Endothelial cell of umbilical vein (primary cell): ENCODE measurements around the gene RNF175. TPM values are rescaled to one million over a fixed set of nuclear protein-coding genes. Genes with fewer than 3 reads are reported as not detected.

Source experiments
- BruUV-seq: library from RNA; stranded (reverse); fragments of 400-500 nt; replicated peaks from 2 replicates; lab custom pipeline; 2021; lab: Mats Ljungman, UMichigan
- CTCF ChIA-PET: fragments of 300-600, 350-600 bp; sonication (Branson Sonifier 250); formaldehyde crosslinking; loops from one replicate; lab custom pipeline; 2021; ENCODE audit warnings: antibody characterized with exemption, inconsistent platforms; lab: Charles Lee
- POLR2A ChIA-PET: fragments of 300-600, 350-600 bp; sonication (Branson Sonifier 250); formaldehyde crosslinking; loops from one replicate; lab custom pipeline; 2021; ENCODE audit warnings: antibody characterized with exemption, inconsistent platforms; lab: Charles Lee
- DNase-seq: peaks from one replicate; pipeline ENCODE4 v3.0.0-alpha.2; 2011; ENCODE audit warnings: low read depth, low spot score
- FAIRE-seq: peaks from 2 replicates; lab custom pipeline; 2011; peaks lifted over from hg19 to GRCh38; lab: Jason Lieb, UNC
- H2AFZ ChIP-seq: 2 replicates; pipeline ENCODE4 v1.6.0; 2012; ENCODE audit warnings: low read depth, low read length, control low read depth, inconsistent platforms
- H3K27ac ChIP-seq: 2 replicates; pipeline ENCODE4 v1.5.1; 2011; ENCODE audit warnings: low read depth, mild to moderate bottlenecking, control low read depth, low read length, moderate library complexity; ENCODE audit not compliant: insufficient read depth
- H3K27me3 ChIP-seq, 2 experiments: 2 replicates each; pipeline versions ENCODE4 v1.6.0 to v1.6.1; 2011; ENCODE audit warnings: low read length in 2 of 2, mixed read lengths in 1 of 2; ENCODE audit not compliant: control insufficient read depth in 2 of 2, insufficient read depth in 2 of 2
- H3K36me3 ChIP-seq, 2 experiments: 2 replicates in 1 of 2; 3 replicates in 1 of 2; pipeline ENCODE4 v1.5.1; 2011; ENCODE audit warnings: low read length in 2 of 2, mild to moderate bottlenecking in 1 of 2, moderate library complexity in 1 of 2; ENCODE audit not compliant: control insufficient read depth in 2 of 2, insufficient read depth in 2 of 2; ENCODE audit errors: extremely low read depth in 1 of 2
- H3K4me1 ChIP-seq: 3 replicates; pipeline ENCODE4 v1.5.1; 2011; ENCODE audit warnings: mild to moderate bottlenecking, low read length; ENCODE audit not compliant: control insufficient read depth, insufficient read depth; ENCODE audit errors: extremely low read depth
- H3K4me2 ChIP-seq: 2 replicates; pipeline ENCODE4 v1.6.1; 2011; ENCODE audit warnings: low read length, control low read depth, mixed read lengths; ENCODE audit not compliant: insufficient read depth
- H3K4me3 ChIP-seq, 3 experiments: fragments of 200-600 bp in 1 of 3; sonication (generic), shearing (Covaris generic) in 1 of 3; replicated peaks in 1 of 3; 2 replicates each; pipeline ENCODE4 v1.5.1; 2011 to 2016; ENCODE audit warnings: control low read depth in 3 of 3, low read length in 3 of 3, mild to moderate bottlenecking in 2 of 3, inconsistent platforms in 1 of 3, low read depth in 1 of 3, moderate library complexity in 1 of 3; ENCODE audit not compliant: insufficient read depth in 1 of 3
- H3K79me2 ChIP-seq: 2 replicates; pipeline ENCODE4 v1.6.0; 2012; ENCODE audit warnings: low read length, inconsistent platforms; ENCODE audit not compliant: control insufficient read depth, insufficient read depth
- H3K9ac ChIP-seq: replicated peaks from 2 replicates; pipeline ENCODE3; 2011; ENCODE audit warnings: low read length, control low read depth; ENCODE audit not compliant: insufficient read depth; ENCODE audit errors: extremely low read depth
- H3K9me1 ChIP-seq: replicated peaks from 3 replicates; pipeline ENCODE4 v1.6.0; 2011; ENCODE audit warnings: mild to moderate bottlenecking, low read length; ENCODE audit not compliant: control insufficient read depth, insufficient read depth; ENCODE audit errors: extremely low read depth
- H3K9me3 ChIP-seq: replicated peaks from 2 replicates; pipeline ENCODE4 v1.5.1; 2012; ENCODE audit warnings: low read length, inconsistent platforms; ENCODE audit not compliant: control insufficient read depth, insufficient read depth
- H4K20me1 ChIP-seq: replicated peaks from 2 replicates; pipeline ENCODE3; 2011; ENCODE audit warnings: mild to moderate bottlenecking, low read length; ENCODE audit not compliant: control insufficient read depth, insufficient read depth; ENCODE audit errors: extremely low read depth
- EZH2 ChIP-seq: IDR thresholded peaks from 2 replicates; pipeline ENCODE4 v1.6.1; 2012; ENCODE audit warnings: borderline replicate concordance, low read depth, mild to moderate bottlenecking, moderate library complexity, low read length, inconsistent platforms; ENCODE audit not compliant: severe bottlenecking
- FOS ChIP-seq: IDR thresholded peaks from 2 replicates; pipeline ENCODE4 v1.6.1; 2011; ENCODE audit warnings: mild to moderate bottlenecking, low read length, moderate library complexity, borderline replicate concordance; ENCODE audit not compliant: insufficient read depth
- GATA2 ChIP-seq: IDR thresholded peaks from 2 replicates; pipeline ENCODE4 v1.7.0; 2011; ENCODE audit warnings: low read depth, mild to moderate bottlenecking, moderate library complexity, mixed read lengths, low read length; ENCODE audit not compliant: insufficient read length, insufficient read depth
- JUN ChIP-seq: IDR thresholded peaks from 2 replicates; pipeline ENCODE4 v1.6.1; 2011; ENCODE audit warnings: borderline replicate concordance, low read depth; ENCODE audit not compliant: insufficient read length, insufficient read depth
- MYC ChIP-seq: IDR thresholded peaks from one replicate; pipeline ENCODE4 v1.6.1; 2011; ENCODE audit warnings: mild to moderate bottlenecking, low read depth, low read length
- POLR2A ChIP-seq: IDR thresholded peaks from 2 replicates; pipeline ENCODE4 v1.6.1; 2012; ENCODE audit warnings: low read depth, mild to moderate bottlenecking, control low read depth, low read length
- POLR2AphosphoS5 ChIP-seq: IDR thresholded peaks from 2 replicates; pipeline ENCODE4 v1.6.1; 2012; ENCODE audit warnings: low read depth, mild to moderate bottlenecking, control low read depth, low read length, moderate library complexity; ENCODE audit not compliant: insufficient read depth
- dilution Hi-C: fragments of 300-500 bp; cut with MboI; formaldehyde crosslinking; loops from one replicate; pipeline ENCODE4 v1.15.0; 2019; ENCODE audit warnings: low sequenced_read_pairs; ENCODE audit not compliant: extremely low pct_ligation_motif_present
- intact Hi-C: fragments of 100-400 bp; cut with micrococcal nuclease; formaldehyde crosslinking; loops from one replicate; pipeline ENCODE4 v1.10.0; 2022
- polyA plus RNA-seq, 4 experiments: library from polyadenylated mRNA; depleted of rRNA in 3 of 4; stranded (reverse) in 3 of 4; unstranded in 1 of 4; fragments of >200 nt; gene quantifications; 2 replicates each; pipeline versions ENCODE4 v1.2.1 to v1.2.3, GENCODE V29; 2011 to 2012; ENCODE audit warnings: missing spikeins in 1 of 4
- total RNA-seq: library from RNA; stranded (reverse); gene quantifications from 2 replicates; pipeline ENCODE4 v1.2.3, GENCODE V29; 2021
- TF ChIP-seq, protein P1 (sequence below): IDR thresholded peaks from 2 replicates; pipeline ENCODE4 v1.6.1; 2011; ENCODE audit not compliant: insufficient read depth, insufficient read length
- TF ChIP-seq, protein P2 (sequence below), 2 donors: IDR thresholded peaks; 1 replicate in 1 of 2; 2 replicates in 1 of 2; pipeline ENCODE4 v1.5.1; 2011; ENCODE audit warnings: low read length in 2 of 2, mild to moderate bottlenecking in 2 of 2, moderate library complexity in 2 of 2, control low read depth in 1 of 2, inconsistent platforms in 1 of 2, low read depth in 1 of 2; ENCODE audit not compliant: insufficient read depth in 1 of 2; ENCODE audit errors: extremely low read depth in 1 of 2

RNF175 gene
- total and polyA plus RNA-seq, 2 donors (not counting 3 experiments of a cell fraction or from before 2014, with no cell fraction given), result not detected

DNA sequence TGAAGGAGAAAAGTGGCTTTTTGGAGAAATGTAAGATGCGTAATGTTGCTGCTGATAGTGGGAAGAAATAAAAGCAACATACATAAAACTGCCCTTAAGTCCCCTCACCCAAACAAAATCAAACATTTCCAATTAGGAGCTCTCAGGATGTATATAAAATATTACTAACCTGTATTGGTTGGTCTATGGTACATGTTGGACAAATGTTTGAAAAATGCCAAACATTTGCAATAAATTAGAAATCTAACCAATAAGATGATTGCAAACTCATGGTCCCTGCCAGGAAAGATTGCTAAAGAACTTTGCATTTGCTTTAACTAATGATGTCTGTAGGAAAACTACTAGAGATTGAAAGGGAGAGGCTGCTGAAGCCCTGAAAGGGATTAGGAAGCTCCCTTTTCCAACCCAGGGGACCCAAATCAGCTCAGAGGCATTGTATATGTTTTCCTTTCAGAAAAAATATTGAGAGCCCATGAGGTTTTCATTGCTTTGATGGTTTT lies 27.3 kb upstream of the RNF175 start:
- Histone ChIP-seq H3K79me2 (no peaks in the 10 kb centered on the region), H3K4me3 (no peak overlapping the region), H3K27me3 (peaks cover 57 to 68% of the 10 kb centered on the region in 2 experiments), H3K36me3 (no peaks in the 10 kb centered on the region), H3K27ac (no peak overlapping the region), H2AFZ (no peak overlapping the region), H4K20me1 (no peaks in the 10 kb centered on the region), H3K9me1 (no peaks in the 10 kb centered on the region), H3K9me3 (no peaks in the 10 kb centered on the region), H3K4me2 (no peak overlapping the region), H3K9ac (no peak overlapping the region), H3K4me1 (peaks cover 7% of the 10 kb centered on the region)
- dilution Hi-C loops, result no loop called here
- DNase-seq (no peak), FAIRE-seq (no peak)
- POLR2A ChIA-PET, result interaction anchor here (0.8 kb wide), 1 partner anchor 102 kb away, joined by 3 read pairs; no protein-coding TSS in a partner anchor
- no TSS peak for BruUV-seq
- intact Hi-C loops, result loop anchor here (5.0 kb wide), 1 partner anchor 830 kb away; no protein-coding TSS in a partner anchor
- CTCF ChIA-PET, result interaction anchor here (0.6 to 3.2 kb wide), 4 partner anchors 9 to 722 kb away, joined by 3 to 77 read pairs (median 12); no protein-coding TSS in a partner anchor
- TF ChIP-seq, protein P1, sequence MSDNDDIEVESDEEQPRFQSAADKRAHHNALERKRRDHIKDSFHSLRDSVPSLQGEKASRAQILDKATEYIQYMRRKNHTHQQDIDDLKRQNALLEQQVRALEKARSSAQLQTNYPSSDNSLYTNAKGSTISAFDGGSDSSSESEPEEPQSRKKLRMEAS, result no peak
- TF ChIP-seq POLR2A (no peak), EZH2 (no peak), POLR2AphosphoS5 (no peak), FOS (no peak), GATA2 (no peak), JUN (no peak), MYC (no peak)
- TF ChIP-seq, protein P2, sequence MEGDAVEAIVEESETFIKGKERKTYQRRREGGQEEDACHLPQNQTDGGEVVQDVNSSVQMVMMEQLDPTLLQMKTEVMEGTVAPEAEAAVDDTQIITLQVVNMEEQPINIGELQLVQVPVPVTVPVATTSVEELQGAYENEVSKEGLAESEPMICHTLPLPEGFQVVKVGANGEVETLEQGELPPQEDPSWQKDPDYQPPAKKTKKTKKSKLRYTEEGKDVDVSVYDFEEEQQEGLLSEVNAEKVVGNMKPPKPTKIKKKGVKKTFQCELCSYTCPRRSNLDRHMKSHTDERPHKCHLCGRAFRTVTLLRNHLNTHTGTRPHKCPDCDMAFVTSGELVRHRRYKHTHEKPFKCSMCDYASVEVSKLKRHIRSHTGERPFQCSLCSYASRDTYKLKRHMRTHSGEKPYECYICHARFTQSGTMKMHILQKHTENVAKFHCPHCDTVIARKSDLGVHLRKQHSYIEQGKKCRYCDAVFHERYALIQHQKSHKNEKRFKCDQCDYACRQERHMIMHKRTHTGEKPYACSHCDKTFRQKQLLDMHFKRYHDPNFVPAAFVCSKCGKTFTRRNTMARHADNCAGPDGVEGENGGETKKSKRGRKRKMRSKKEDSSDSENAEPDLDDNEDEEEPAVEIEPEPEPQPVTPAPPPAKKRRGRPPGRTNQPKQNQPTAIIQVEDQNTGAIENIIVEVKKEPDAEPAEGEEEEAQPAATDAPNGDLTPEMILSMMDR (IDR thresholded peaks at IDR 0.05; ENCODE audit: extremely low read depth in 1 of 2, insufficient read depth in 1 of 2, low read depth in 1 of 2, low read length in 2 of 2), result no peak
